ENCODE data around the gene TGFB2. TPM values are rescaled to one million over a fixed set of nuclear protein-coding genes. Genes with fewer than 3 reads are reported as not detected.

The TGFB2 gene
- polyA plus RNA-seq, 1 donor from 2014 or later: 0.10 TPM

- no peak overlapping the region for H3K4me2 ChIP-seq (ENCODE audit: low read length)
- no peak overlapping the region for H2AFZ ChIP-seq (ENCODE audit: low read depth, low read length)
- no peak overlapping the region for H3K4me3 ChIP-seq (ENCODE audit: low read length)
- no peaks in the 10 kb centered on the region for H3K27me3 ChIP-seq (ENCODE audit: insufficient read depth, low read depth, low read length)
- TF ChIP-seq EZH2 (IDR thresholded peaks at IDR 0.05; ENCODE audit: borderline replicate concordance, insufficient read depth, low read length, poor library complexity, severe bottlenecking) (no peak), RAD21 (conservative IDR thresholded peaks at IDR 0.05) (no peak), SMC3 (conservative IDR thresholded peaks at IDR 0.05; ENCODE audit: poor library complexity) (no peak), CTCF (IDR thresholded peaks at IDR 0.05; ENCODE audit: poor library complexity, severe bottlenecking) (no peak), REST (IDR thresholded peaks at IDR 0.05; ENCODE audit: borderline replicate concordance) (no peak), TAF1 (IDR thresholded peaks at IDR 0.05; ENCODE audit: low read depth) (no peak), MXI1 (conservative IDR thresholded peaks at IDR 0.05; ENCODE audit: poor library complexity, severe bottlenecking) (no peak), EP300 (conservative IDR thresholded peaks at IDR 0.05; ENCODE audit: poor library complexity, severe bottlenecking) (no peak), POLR2AphosphoS5 (IDR thresholded peaks at IDR 0.05) (no peak)
- H3F3A ChIP-seq (ENCODE audit: insufficient read depth, low read length, poor library complexity, severe bottlenecking): no peaks in the 10 kb centered on the region
- no peaks in the 10 kb centered on the region for H3K79me2 ChIP-seq (replicated peaks; ENCODE audit: insufficient read depth, low read length)
- H3K9me3 ChIP-seq (ENCODE audit: low read length): no peaks in the 10 kb centered on the region
- no peak overlapping the region for H3K27ac ChIP-seq (ENCODE audit: low read length)
- H3K36me3 ChIP-seq (ENCODE audit: insufficient read depth, low read length): no peaks in the 10 kb centered on the region
- H4K20me1 ChIP-seq (ENCODE audit: insufficient read depth): no peaks in the 10 kb centered on the region
- H3K9me2 ChIP-seq (ENCODE audit: insufficient read depth, low read length): no peaks in the 10 kb centered on the region
- no peak overlapping the region for H3K9ac ChIP-seq (ENCODE audit: low read length)
Observed at GRCh38 chr1:218467101-218468072, 122.3 kb downstream of the TGFB2 start.

- no peak overlapping the region for H3K9ac ChIP-seq (ENCODE audit: low read length)
- H3K27ac ChIP-seq (ENCODE audit: low read length): no peak overlapping the region
- H3K36me3 ChIP-seq (ENCODE audit: insufficient read depth, low read length): no peaks in the 10 kb centered on the region
- H3K4me2 ChIP-seq (ENCODE audit: low read length): no peak overlapping the region
- H2AFZ ChIP-seq (ENCODE audit: low read depth, low read length): no peak overlapping the region
- no peaks in the 10 kb centered on the region for H4K20me1 ChIP-seq (ENCODE audit: insufficient read depth)
- H3K9me2 ChIP-seq (ENCODE audit: insufficient read depth, low read length): no peaks in the 10 kb centered on the region
- no peak for TF ChIP-seq TAF1 (IDR thresholded peaks at IDR 0.05; ENCODE audit: low read depth)
- TF ChIP-seq SMC3 (conservative IDR thresholded peaks at IDR 0.05; ENCODE audit: poor library complexity): no peak
- TF ChIP-seq EZH2 (IDR thresholded peaks at IDR 0.05; ENCODE audit: borderline replicate concordance, insufficient read depth, low read length, poor library complexity, severe bottlenecking): no peak
- no peak for TF ChIP-seq EP300 (conservative IDR thresholded peaks at IDR 0.05; ENCODE audit: poor library complexity, severe bottlenecking)
- no peak for TF ChIP-seq POLR2AphosphoS5 (IDR thresholded peaks at IDR 0.05)
- no peak for TF ChIP-seq MXI1 (conservative IDR thresholded peaks at IDR 0.05; ENCODE audit: poor library complexity, severe bottlenecking)
- no peak for TF ChIP-seq RAD21 (conservative IDR thresholded peaks at IDR 0.05)
- no peak for TF ChIP-seq CTCF (IDR thresholded peaks at IDR 0.05; ENCODE audit: poor library complexity, severe bottlenecking)
- TF ChIP-seq REST (IDR thresholded peaks at IDR 0.05; ENCODE audit: borderline replicate concordance): no peak
- H3K4me3 ChIP-seq (ENCODE audit: low read length): no peak overlapping the region
- no peaks in the 10 kb centered on the region for H3K27me3 ChIP-seq (ENCODE audit: insufficient read depth, low read depth, low read length)
- no peaks in the 10 kb centered on the region for H3K9me3 ChIP-seq (ENCODE audit: low read length)
- H3K79me2 ChIP-seq (replicated peaks; ENCODE audit: insufficient read depth, low read length): no peaks in the 10 kb centered on the region
- H3F3A ChIP-seq (ENCODE audit: insufficient read depth, low read length, poor library complexity, severe bottlenecking): no peaks in the 10 kb centered on the region
Observed at GRCh38 chr1:218468711-218469110, 123.6 kb downstream of the TGFB2 start.

Measured in neural cell (in vitro differentiated cells).